SJSA1 (cell line): ENCODE results near the gene NECTIN4. TPM values are rescaled to one million over a fixed set of nuclear protein-coding genes. Genes with fewer than 3 reads are reported as not detected.

ENCODE experiments used
- DNase-seq, 2 experiments: peaks; one replicate each; pipeline ENCODE4 v3.0.0-alpha.2; 2015 to 2020; ENCODE audit warnings: low spot score in 2 of 2, low read depth in 1 of 2
- H3K27ac ChIP-seq: fragments of 250-450 bp; sonication (Bioruptor Pico); 2 replicates; pipeline ENCODE4 v1.5.1; 2020; ENCODE audit warnings: mild to moderate bottlenecking, moderate library complexity
- H3K27me3 ChIP-seq: fragments of 250-450 bp; sonication (Bioruptor Pico); replicated peaks from 2 replicates; pipeline ENCODE4 v1.5.1; 2020; ENCODE audit warnings: mild to moderate bottlenecking, moderate library complexity
- H3K36me3 ChIP-seq: fragments of 250-450 bp; sonication (Bioruptor Pico); 2 replicates; pipeline ENCODE4 v1.5.1; 2020; ENCODE audit warnings: mild to moderate bottlenecking
- H3K4me1 ChIP-seq: fragments of 250-450 bp; sonication (Bioruptor Pico); replicated peaks from 2 replicates; pipeline ENCODE4 v1.6.1; 2021; ENCODE audit warnings: mild to moderate bottlenecking
- H3K4me3 ChIP-seq: fragments of 250-450 bp; sonication (Bioruptor Pico); 2 replicates; pipeline ENCODE4 v1.5.1; 2020; ENCODE audit warnings: mild to moderate bottlenecking
- H3K9me3 ChIP-seq: fragments of 250-450 bp; sonication (Bioruptor Pico); replicated peaks from 2 replicates; pipeline ENCODE4 v1.5.1; 2020; ENCODE audit warnings: mild to moderate bottlenecking
- total RNA-seq: library from RNA; depleted of rRNA; stranded (reverse); fragments of >200 nt; shearing (Covaris generic); gene quantifications from 2 replicates; pipeline ENCODE4 v1.2.3, GENCODE V29; 2014

NECTIN4 gene
- total RNA-seq, 1 experiment from 2014 or later, result 0.21 TPM

- peaks cover 15% of the 10 kb centered on the region for H3K4me1 ChIP-seq
- no peak overlapping the region for H3K4me3 ChIP-seq
- peaks cover 7% of the 10 kb centered on the region; the same call in 1 of the 2 replicates for H3K9me3 ChIP-seq
- no peak for DNase-seq
- no peak overlapping the region for H3K27ac ChIP-seq
- H3K36me3 ChIP-seq, result peaks cover 34% of the 10 kb centered on the region
- no peaks in the 10 kb centered on the region for H3K27me3 ChIP-seq
These were observed 7.2 kb upstream of the NECTIN4 start for GRCh38 chr1:161096530-161096929.

- H3K27me3 ChIP-seq, result no peaks in the 10 kb centered on the region
- peaks cover 15% of the 10 kb centered on the region for H3K4me1 ChIP-seq
- no peak overlapping the region for H3K27ac ChIP-seq
- DNase-seq, result no peak
- peaks cover 29% of the 10 kb centered on the region for H3K36me3 ChIP-seq
- H3K4me3 ChIP-seq, result no peak overlapping the region
- peaks cover 7% of the 10 kb centered on the region; the same call in 1 of the 2 replicates for H3K9me3 ChIP-seq
These were observed 6.7 kb upstream of the NECTIN4 start for GRCh38 chr1:161096015-161096414.

GRCh38 chr1:161095230-161095629 lies 5.9 kb upstream of the NECTIN4 start:
- H3K4me3 ChIP-seq, result no peak overlapping the region

GRCh38 chr1:161094481-161094880 lies 5.1 kb upstream of the NECTIN4 start:
- Histone ChIP-seq H3K4me3 (no peak overlapping the region), H3K36me3 (peaks cover 13% of the 10 kb centered on the region), H3K9me3 (peaks cover 7% of the 10 kb centered on the region; the same call in 1 of the 2 replicates), H3K4me1 (peaks cover 15% of the 10 kb centered on the region), H3K27me3 (no peaks in the 10 kb centered on the region), H3K27ac (no peak overlapping the region)
- DNase-seq, result no peak

More at GRCh38 chr1:161095230-161095629, 5.9 kb upstream of the NECTIN4 start:
- peaks cover 15% of the 10 kb centered on the region for H3K4me1 ChIP-seq
- no peaks in the 10 kb centered on the region for H3K27me3 ChIP-seq
- no peak overlapping the region for H3K27ac ChIP-seq
- peaks cover 21% of the 10 kb centered on the region for H3K36me3 ChIP-seq
- peaks cover 7% of the 10 kb centered on the region; the same call in 1 of the 2 replicates for H3K9me3 ChIP-seq
- no peak for DNase-seq

- H3K4me1 ChIP-seq, result peaks cover 15% of the 10 kb centered on the region
- H3K27me3 ChIP-seq, result no peaks in the 10 kb centered on the region
- H3K36me3 ChIP-seq, result no peaks in the 10 kb centered on the region
- no peak overlapping the region for H3K27ac ChIP-seq
- H3K4me3 ChIP-seq, result no peak overlapping the region
- no peaks in the 10 kb centered on the region for H3K9me3 ChIP-seq
- no peak for DNase-seq
These were observed 3.3 kb upstream of the NECTIN4 start for GRCh38 chr1:161092621-161093028.

GRCh38 chr1:161091796-161092507 lies 2.6 kb upstream of the NECTIN4 start:
- no peak for DNase-seq
- no peaks in the 10 kb centered on the region for H3K36me3 ChIP-seq
- H3K27me3 ChIP-seq, result no peaks in the 10 kb centered on the region
- no peaks in the 10 kb centered on the region for H3K9me3 ChIP-seq
- H3K27ac ChIP-seq, result no peak overlapping the region
- H3K4me3 ChIP-seq, result no peak overlapping the region
- peaks cover 15% of the 10 kb centered on the region for H3K4me1 ChIP-seq

GRCh38 chr1:161091093-161091492 lies 1.7 kb upstream of the NECTIN4 start:
- peaks cover 17% of the 10 kb centered on the region for H3K4me1 ChIP-seq
- no peak for DNase-seq
- no peaks in the 10 kb centered on the region for H3K27me3 ChIP-seq
- no peak overlapping the region for H3K4me3 ChIP-seq
- H3K9me3 ChIP-seq, result no peaks in the 10 kb centered on the region
- no peak overlapping the region for H3K27ac ChIP-seq
- H3K36me3 ChIP-seq, result no peaks in the 10 kb centered on the region

GRCh38 chr1:161090617-161091016 lies 1.3 kb upstream of the NECTIN4 start:
- H3K9me3 ChIP-seq, result no peaks in the 10 kb centered on the region
- no peak overlapping the region for H3K27ac ChIP-seq
- H3K4me3 ChIP-seq, result no peak overlapping the region
- no peaks in the 10 kb centered on the region for H3K27me3 ChIP-seq
- H3K4me1 ChIP-seq, result peaks cover 22% of the 10 kb centered on the region
- H3K36me3 ChIP-seq, result no peaks in the 10 kb centered on the region
- no peak for DNase-seq

GRCh38 chr1:161089938-161090337 lies 580 bp upstream of the NECTIN4 start:
- Histone ChIP-seq H3K4me3 (no peak overlapping the region), H3K36me3 (no peaks in the 10 kb centered on the region), H3K9me3 (no peaks in the 10 kb centered on the region), H3K27me3 (no peaks in the 10 kb centered on the region), H3K27ac (no peak overlapping the region), H3K4me1 (peaks cover 28% of the 10 kb centered on the region)
- DNase-seq, result no peak

- Histone ChIP-seq H3K4me1 (peaks cover 41% of the 10 kb centered on the region), H3K36me3 (no peaks in the 10 kb centered on the region), H3K4me3 (no peak overlapping the region), H3K27me3 (no peaks in the 10 kb centered on the region), H3K9me3 (no peaks in the 10 kb centered on the region), H3K27ac (no peak overlapping the region)
- no peak for DNase-seq
These were observed 709 bp downstream of the NECTIN4 start for GRCh38 chr1:161088587-161089110.

- Histone ChIP-seq H3K27me3 (no peaks in the 10 kb centered on the region), H3K27ac (no peak overlapping the region), H3K36me3 (no peaks in the 10 kb centered on the region), H3K4me3 (no peak overlapping the region), H3K9me3 (no peaks in the 10 kb centered on the region), H3K4me1 (peaks cover 36% of the 10 kb centered on the region)
- no peak for DNase-seq
These were observed 2.9 kb downstream of the NECTIN4 start for GRCh38 chr1:161086457-161086856.

GRCh38 chr1:161085165-161085564 lies 4.2 kb downstream of the NECTIN4 start:
- Histone ChIP-seq H3K36me3 (no peaks in the 10 kb centered on the region), H3K27me3 (no peaks in the 10 kb centered on the region), H3K4me3 (no peak overlapping the region), H3K27ac (no peak overlapping the region), H3K9me3 (no peaks in the 10 kb centered on the region), H3K4me1 (peaks cover 36% of the 10 kb centered on the region)
- DNase-seq, result peak; percentile 42 to 67

- Histone ChIP-seq H3K36me3 (no peaks in the 10 kb centered on the region), H3K4me1 (peaks cover 36% of the 10 kb centered on the region), H3K9me3 (no peaks in the 10 kb centered on the region), H3K27me3 (no peaks in the 10 kb centered on the region), H3K4me3 (no peak overlapping the region), H3K27ac (no peak overlapping the region)
- no peak for DNase-seq
These were observed 4.8 kb downstream of the NECTIN4 start for GRCh38 chr1:161084597-161084988.

GRCh38 chr1:161083748-161084596 lies 5.4 kb downstream of the NECTIN4 start:
- Histone ChIP-seq H3K27me3 (no peaks in the 10 kb centered on the region), H3K36me3 (no peaks in the 10 kb centered on the region), H3K4me1 (peaks cover 36% of the 10 kb centered on the region), H3K9me3 (no peaks in the 10 kb centered on the region), H3K4me3 (no peak overlapping the region), H3K27ac (no peak overlapping the region)
- no peak for DNase-seq
